PC-9 (cell line): ENCODE results near the gene HNRNPC. TPM values are rescaled to one million over a fixed set of nuclear protein-coding genes. Genes with fewer than 3 reads are reported as not detected.
"Not testable (repeated sequence)": the region's sequence is repeated elsewhere in the genome, so short reads cannot be mapped to it uniquely, and the experiment has no call there.

ENCODE experiments used
- BruUV-seq: library from RNA; stranded (reverse); fragments of 400-500 nt; replicated peaks from 2 replicates; lab custom pipeline; 2021; lab: Mats Ljungman, UMichigan
- CTCF ChIA-PET: fragments of 300-600 bp; sonication (Branson Sonifier 250); formaldehyde crosslinking; loops from one replicate; lab custom pipeline; 2022; ENCODE audit warnings: antibody characterized with exemption; lab: Charles Lee
- POLR2A ChIA-PET: fragments of 300-600 bp; sonication (Branson Sonifier 250); formaldehyde crosslinking; loops from one replicate; lab custom pipeline; 2022; ENCODE audit warnings: antibody characterized with exemption; ENCODE audit not compliant: unreplicated experiment; lab: Charles Lee
- DNase-seq, 2 experiments: peaks; one replicate each; pipeline versions ENCODE4 v3.0.0 to v3.0.0-alpha.2; 2015 to 2022; ENCODE audit warnings: mixed read lengths in 1 of 2
- H2AFZ ChIP-seq: fragments of 200-600 bp; sonication (generic); 2 replicates; pipeline ENCODE4 v1.8.1; 2017; ENCODE audit warnings: antibody characterized with exemption
- H3F3A ChIP-seq: fragments of 200-600 bp; sonication (generic); 2 replicates; pipeline ENCODE4 v1.8.1; 2017; ENCODE audit warnings: antibody characterized with exemption, mild to moderate bottlenecking, low read depth; ENCODE audit not compliant: insufficient read depth
- H3K27ac ChIP-seq: fragments of 200-600 bp; sonication (generic); 2 replicates; pipeline ENCODE4 v1.6.1; 2016; ENCODE audit warnings: mixed run types
- H3K27me3 ChIP-seq: fragments of 200-600 bp; sonication (generic); 2 replicates; pipeline ENCODE4 v1.6.1; 2016; ENCODE audit warnings: low read depth, mixed run types; ENCODE audit not compliant: insufficient read depth
- H3K36me3 ChIP-seq: fragments of 200-600 bp; sonication (generic); 2 replicates; pipeline ENCODE4 v1.6.1; 2016; ENCODE audit warnings: low read depth, mixed run types
- H3K4me1 ChIP-seq: fragments of 200-600 bp; sonication (generic); replicated peaks from 2 replicates; pipeline ENCODE4 v1.6.1; 2016; ENCODE audit warnings: mixed run types; ENCODE audit not compliant: insufficient read depth
- H3K4me2 ChIP-seq: fragments of 200-600 bp; sonication (generic); 2 replicates; pipeline ENCODE4 v1.6.1; 2017; ENCODE audit warnings: mixed run types
- H3K4me3 ChIP-seq: fragments of 200-600 bp; sonication (generic); 2 replicates; pipeline ENCODE4 v1.6.1; 2016; ENCODE audit warnings: mixed run types
- H3K79me2 ChIP-seq: fragments of 200-600 bp; sonication (generic); 2 replicates; pipeline ENCODE4 v1.6.1; 2017; ENCODE audit warnings: low read depth, mixed run types
- H3K9me2 ChIP-seq: fragments of 200-600 bp; sonication (generic); 2 replicates; pipeline ENCODE4 v1.8.1; 2017; ENCODE audit warnings: mild to moderate bottlenecking; ENCODE audit not compliant: insufficient read depth
- H3K9me3 ChIP-seq: fragments of 200-600 bp; sonication (generic); 2 replicates; pipeline ENCODE4 v1.8.1; 2016; ENCODE audit warnings: low read depth; ENCODE audit not compliant: insufficient read depth
- H4K20me1 ChIP-seq: fragments of 200-600 bp; sonication (generic); 2 replicates; pipeline ENCODE4 v1.8.1; 2017; ENCODE audit not compliant: insufficient read depth
- CTCF ChIP-seq: fragments of 200-600 bp; sonication (generic); conservative IDR thresholded peaks from 2 replicates; pipeline ENCODE4 v1.6.1; 2017; ENCODE audit warnings: mixed run types, antibody characterized with exemption, mild to moderate bottlenecking, moderate library complexity
- EZH2 ChIP-seq: fragments of 200-600 bp; sonication (generic); IDR thresholded peaks from 2 replicates; pipeline ENCODE4 v1.8.0; 2017; ENCODE audit warnings: antibody characterized with exemption, low read depth
- intact Hi-C: fragments of 100-400 bp; cut with micrococcal nuclease; formaldehyde crosslinking; loops from one replicate; pipeline ENCODE4 v1.10.0; 2022; ENCODE audit not compliant: unreplicated experiment
- total RNA-seq: library from RNA; stranded (reverse); gene quantifications from 2 replicates; pipeline ENCODE4 v1.2.3, GENCODE V29; 2021

Gene HNRNPC
- total RNA-seq, 1 experiment from 2014 or later, result 550 TPM

GRCh38 chr14:21308479-21309237 lies 39.4 kb upstream of the HNRNPC start:
- H3F3A ChIP-seq, result peaks cover 10% of the 10 kb centered on the region
- no peaks in the 10 kb centered on the region for H3K36me3 ChIP-seq
- peak overlapping the region; percentile 94 for H2AFZ ChIP-seq
- H3K27me3 ChIP-seq, result no peaks in the 10 kb centered on the region
- peaks cover 12% of the 10 kb centered on the region for H3K4me1 ChIP-seq
- H3K79me2 ChIP-seq, result no peaks in the 10 kb centered on the region
- POLR2A ChIA-PET, result interaction anchor here (0.6 to 0.7 kb wide), 3 partner anchors 11 to 128 kb away, joined by 4 to 7 read pairs (median 6); no protein-coding TSS in a partner anchor
- H3K4me3 ChIP-seq, result peak overlapping the region; percentile 70
- no peaks in the 10 kb centered on the region for H4K20me1 ChIP-seq
- no TSS peak for BruUV-seq
- H3K27ac ChIP-seq, result peak overlapping the region; percentile 84
- peak; percentile 84 to 94 for DNase-seq
- H3K4me2 ChIP-seq, result peak overlapping the region; percentile 89
- H3K9me3 ChIP-seq, result no peaks in the 10 kb centered on the region
- intact Hi-C loops, result loop anchor here (1.0 to 2.0 kb wide), 2 partner anchors 39 to 74 kb away; partner anchors contain the start of gene HNRNPC
- no peak for TF ChIP-seq EZH2
- TF ChIP-seq CTCF, result no peak
- H3K9me2 ChIP-seq, result no peaks in the 10 kb centered on the region
- CTCF ChIA-PET, result interaction anchor here (0.7 kb wide), 1 partner anchor 129 kb away, joined by 3 read pairs; no protein-coding TSS in a partner anchor

DNA sequence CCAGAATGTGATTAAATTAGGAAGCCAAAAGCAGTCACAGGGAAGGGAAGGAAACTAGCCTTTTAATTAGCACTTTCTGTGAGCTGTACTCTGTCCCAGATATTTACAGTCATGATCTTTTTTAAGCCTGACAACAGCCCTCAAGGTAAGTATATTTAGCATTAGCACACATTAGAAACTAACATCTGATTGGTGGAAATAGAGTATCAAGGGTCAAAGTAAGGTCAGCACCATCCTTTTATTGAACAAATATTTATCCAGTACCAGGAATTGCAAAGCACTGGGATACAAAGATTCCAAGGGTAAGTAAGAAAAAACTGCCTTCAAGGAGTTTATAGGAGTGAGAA lies 38.9 kb upstream of the HNRNPC start:
- ChIA-PET POLR2A (no interaction called here), CTCF (interaction anchor here (0.5 kb wide), 1 partner anchor 238 kb away, joined by 3 read pairs; the partner anchor contains the start of gene ARHGEF40)
- Histone ChIP-seq H3K36me3 (no peaks in the 10 kb centered on the region), H3K27ac (peak overlapping the region; percentile 84), H2AFZ (peak overlapping the region; percentile 81), H3K9me2 (no peaks in the 10 kb centered on the region), H4K20me1 (no peaks in the 10 kb centered on the region), H3K9me3 (no peaks in the 10 kb centered on the region), H3K27me3 (no peaks in the 10 kb centered on the region), H3K79me2 (no peaks in the 10 kb centered on the region), H3K4me2 (peak overlapping the region; percentile 89), H3F3A (peaks cover 10% of the 10 kb centered on the region), H3K4me3 (peak overlapping the region; percentile 70), H3K4me1 (peaks cover 12% of the 10 kb centered on the region)
- no peak for TF ChIP-seq EZH2
- TF ChIP-seq CTCF, result no peak
- BruUV-seq, result TSS peak; percentile 98
- DNase-seq, result peak in 1 of 2 experiments; percentile 65
- intact Hi-C loops, result loop anchor here (1.0 to 2.0 kb wide), 2 partner anchors 39 to 75 kb away; partner anchors contain the start of gene HNRNPC

DNA sequence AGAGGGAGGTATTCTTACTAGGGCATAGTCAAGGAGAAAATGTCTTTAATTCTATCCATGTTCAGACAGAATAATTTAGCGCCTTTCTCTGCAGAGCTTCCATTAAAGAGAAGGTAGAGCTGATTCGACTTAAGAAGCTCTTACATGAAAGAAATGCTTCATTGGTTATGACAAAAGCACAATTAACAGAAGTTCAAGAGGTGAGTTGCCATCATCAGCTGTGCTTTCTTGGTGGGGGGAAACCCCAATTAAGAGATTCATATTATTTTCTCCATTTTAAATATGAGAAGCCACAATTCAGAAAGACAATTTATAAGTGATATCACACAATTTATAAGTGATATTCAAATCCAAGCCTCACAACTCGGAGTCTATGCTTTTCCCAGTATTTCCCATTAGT lies 38.4 kb upstream of the HNRNPC start:
- DNase-seq, result no peak
- H3K4me1 ChIP-seq, result peaks cover 12% of the 10 kb centered on the region
- H3K9me3 ChIP-seq, result no peaks in the 10 kb centered on the region
- peaks cover 10% of the 10 kb centered on the region for H3F3A ChIP-seq
- H3K27ac ChIP-seq, result peak overlapping the region; percentile 84
- ChIA-PET CTCF (interaction anchor here (0.5 kb wide), 1 partner anchor 237 kb away, joined by 3 read pairs; the partner anchor contains the start of gene ARHGEF40), POLR2A (no interaction called here)
- no peaks in the 10 kb centered on the region for H3K36me3 ChIP-seq
- H3K27me3 ChIP-seq, result no peaks in the 10 kb centered on the region
- H3K4me3 ChIP-seq, result peak overlapping the region; percentile 70; the same call in 1 of the 2 replicates
- peak overlapping the region; percentile 89 for H3K4me2 ChIP-seq
- TF ChIP-seq EZH2 (no peak), CTCF (no peak)
- BruUV-seq, result no TSS peak
- H3K79me2 ChIP-seq, result no peaks in the 10 kb centered on the region
- H2AFZ ChIP-seq, result no peak overlapping the region
- H4K20me1 ChIP-seq, result no peaks in the 10 kb centered on the region
- intact Hi-C loops, result loop anchor here (1.0 to 2.0 kb wide), 2 partner anchors 38 to 75 kb away; partner anchors contain the start of gene HNRNPC
- H3K9me2 ChIP-seq, result no peaks in the 10 kb centered on the region

- CTCF ChIA-PET, H3K4me2 ChIP-seq, POLR2A ChIA-PET, H4K20me1 ChIP-seq, H3K36me3 ChIP-seq, H3K79me2 ChIP-seq, H3K9me2 ChIP-seq, BruUV-seq, H3K27ac ChIP-seq, H3K4me3 ChIP-seq, H2AFZ ChIP-seq, H3K27me3 ChIP-seq, DNase-seq, H3F3A ChIP-seq, H3K9me3 ChIP-seq, intact Hi-C loops, H3K4me1 ChIP-seq: not testable (repeated sequence)
Measured at GRCh38 chr14:21302836-21303140, 33.5 kb upstream of the HNRNPC start.
